ENCODE measurements around the gene RPL36.
A peak's percentile ranks its signal among the peaks of the same experiment; 100 is the strongest.
"Not testable (repeated sequence)": the region's sequence is repeated elsewhere in the genome, so short reads cannot be mapped to it uniquely, and the experiment has no call there.

RPL36 gene

DNA sequence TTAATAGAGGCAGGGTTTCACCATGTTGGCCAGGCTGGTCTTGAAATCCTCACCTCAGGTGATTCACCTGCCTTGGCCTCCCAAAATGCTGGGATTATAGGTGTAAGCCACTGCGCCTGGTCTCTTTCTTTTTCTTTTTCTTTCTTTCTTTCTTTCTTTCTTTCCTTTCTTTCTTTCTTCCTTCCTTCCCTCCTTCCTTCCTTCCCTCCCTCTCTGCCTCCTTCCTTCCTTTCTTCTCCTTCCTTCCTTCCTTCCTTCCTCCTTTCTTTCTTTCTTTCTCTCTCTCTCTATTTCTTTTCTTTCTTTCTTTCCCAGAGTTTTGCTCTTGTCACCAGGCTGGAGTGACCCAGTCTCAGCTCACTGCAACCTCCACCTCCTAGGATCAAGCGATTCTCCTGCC, 43.1 kb downstream of the RPL36 start:
- intact Hi-C loops (cut with DNase I); DNase-seq: not testable (repeated sequence)

DNA sequence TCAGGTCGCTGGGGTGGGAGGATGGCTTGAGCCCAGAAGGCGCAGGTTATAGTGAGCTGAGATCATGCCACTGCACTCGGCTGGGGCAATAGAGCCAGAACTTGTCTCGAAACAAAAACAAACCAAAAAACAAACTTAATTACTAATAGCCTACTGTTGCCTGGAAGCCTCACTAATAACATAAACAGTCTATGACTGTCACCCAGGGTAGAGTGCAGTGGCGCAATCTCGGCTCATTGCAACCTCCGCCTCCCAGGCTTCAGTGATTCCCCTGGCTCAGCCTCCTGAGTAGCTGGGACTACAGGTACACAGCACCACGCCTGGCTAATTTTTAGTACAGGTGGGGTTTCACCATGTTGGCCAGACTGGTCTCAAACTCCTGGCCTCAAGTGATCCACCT, 48.3 kb downstream of the RPL36 start:
- peak in 1 of 10 donors; percentile 29 for DNase-seq
- intact Hi-C loops (cut with DNase I), result no loop called here
